GM19463 (cell line): ENCODE measurements around the gene MED31.
"Not testable (repeated sequence)": the region's sequence is repeated elsewhere in the genome, so short reads cannot be mapped to it uniquely, and the experiment has no call there.

ENCODE experiments used
- ATAC-seq: cut with Tn5 transposase; IDR thresholded peaks from one replicate; pipeline ENCODE4 v1.9.1; 2021; ENCODE audit warnings: mild to moderate bottlenecking, moderate library complexity; ENCODE audit not compliant: unreplicated experiment

The MED31 gene

GRCh38 chr17:6656797-6657632, 5.6 kb upstream of the MED31 start:
- not testable (repeated sequence) for ATAC-seq

GRCh38 chr17:6655732-6656361, 4.4 kb upstream of the MED31 start:
- ATAC-seq = not testable (repeated sequence)

GRCh38 chr17:6654841-6655731, 3.7 kb upstream of the MED31 start:
- no peak for ATAC-seq

GRCh38 chr17:6651919-6652452, 581 bp upstream of the MED31 start:
- ATAC-seq = no peak

GRCh38 chr17:6648181-6648580, 3.2 kb downstream of the MED31 start:
- no peak for ATAC-seq

- no peak for ATAC-seq
Measured at GRCh38 chr17:6643451-6644125, 7.8 kb downstream of the MED31 start.

GRCh38 chr17:6642592-6642991, 8.8 kb downstream of the MED31 start:
- ATAC-seq = no peak

- ATAC-seq = no peak
Measured at GRCh38 chr17:6641247-6641863, 10.1 kb downstream of the MED31 start.

GRCh38 chr17:6640536-6641246, 10.7 kb downstream of the MED31 start, which contains the start of the genes KIAA0753 and TXNDC17:
KIAA0753 (minus strand) TSS chr17:6640711; CDS start chr17:6635103, 5,608 bp downstream.
TXNDC17 (plus strand) TSS chr17:6641060; CDS start chr17:6641083, 23 bp downstream.
- peak; percentile 82 for ATAC-seq

GRCh38 chr17:6639586-6640535, 11.5 kb downstream of the MED31 start:
- no peak for ATAC-seq

GRCh38 chr17:6639014-6639585, 12.3 kb downstream of the MED31 start:
- ATAC-seq = no peak

GRCh38 chr17:6638046-6638908, 13.1 kb downstream of the MED31 start:
- ATAC-seq = no peak

- no peak for ATAC-seq
Measured at GRCh38 chr17:6637458-6637840, 14.0 kb downstream of the MED31 start.

GRCh38 chr17:6636616-6637457, 14.6 kb downstream of the MED31 start:
- ATAC-seq = no peak

GRCh38 chr17:6636105-6636504, 15.3 kb downstream of the MED31 start:
- no peak for ATAC-seq

GRCh38 chr17:6633263-6633662, 18.1 kb downstream of the MED31 start:
- no peak for ATAC-seq
